Endothelial cell of umbilical vein (primary cell): ENCODE data around the gene HIRA. TPM values are rescaled to one million over a fixed set of nuclear protein-coding genes. Genes with fewer than 3 reads are reported as not detected.
"Not testable (repeated sequence)": the region's sequence is repeated elsewhere in the genome, so short reads cannot be mapped to it uniquely, and the experiment has no call there.

Experiments used
- BruUV-seq: library from RNA; stranded (reverse); fragments of 400-500 nt; replicated peaks from 2 replicates; lab custom pipeline; 2021; lab: Mats Ljungman, UMichigan
- CTCF ChIA-PET: fragments of 300-600, 350-600 bp; sonication (Branson Sonifier 250); formaldehyde crosslinking; loops from one replicate; lab custom pipeline; 2021; ENCODE audit warnings: antibody characterized with exemption, inconsistent platforms; lab: Charles Lee
- POLR2A ChIA-PET: fragments of 300-600, 350-600 bp; sonication (Branson Sonifier 250); formaldehyde crosslinking; loops from one replicate; lab custom pipeline; 2021; ENCODE audit warnings: antibody characterized with exemption, inconsistent platforms; lab: Charles Lee
- DNase-seq: peaks from one replicate; pipeline ENCODE4 v3.0.0-alpha.2; 2011; ENCODE audit warnings: low read depth, low spot score
- FAIRE-seq: peaks from 2 replicates; lab custom pipeline; 2011; peaks lifted over from hg19 to GRCh38; lab: Jason Lieb, UNC
- H2AFZ ChIP-seq: 2 replicates; pipeline ENCODE4 v1.6.0; 2012; ENCODE audit warnings: low read depth, low read length, control low read depth, inconsistent platforms
- H3K27ac ChIP-seq: 2 replicates; pipeline ENCODE4 v1.5.1; 2011; ENCODE audit warnings: low read depth, mild to moderate bottlenecking, control low read depth, low read length, moderate library complexity; ENCODE audit not compliant: insufficient read depth
- H3K27me3 ChIP-seq, 2 experiments: 2 replicates each; pipeline versions ENCODE4 v1.6.0 to v1.6.1; 2011; ENCODE audit warnings: low read length in 2 of 2, mixed read lengths in 1 of 2; ENCODE audit not compliant: control insufficient read depth in 2 of 2, insufficient read depth in 2 of 2
- H3K36me3 ChIP-seq, 2 experiments: 2 replicates in 1 of 2; 3 replicates in 1 of 2; pipeline ENCODE4 v1.5.1; 2011; ENCODE audit warnings: low read length in 2 of 2, mild to moderate bottlenecking in 1 of 2, moderate library complexity in 1 of 2; ENCODE audit not compliant: control insufficient read depth in 2 of 2, insufficient read depth in 2 of 2; ENCODE audit errors: extremely low read depth in 1 of 2
- H3K4me1 ChIP-seq: 3 replicates; pipeline ENCODE4 v1.5.1; 2011; ENCODE audit warnings: mild to moderate bottlenecking, low read length; ENCODE audit not compliant: control insufficient read depth, insufficient read depth; ENCODE audit errors: extremely low read depth
- H3K4me2 ChIP-seq: 2 replicates; pipeline ENCODE4 v1.6.1; 2011; ENCODE audit warnings: low read length, control low read depth, mixed read lengths; ENCODE audit not compliant: insufficient read depth
- H3K4me3 ChIP-seq, 3 experiments: fragments of 200-600 bp in 1 of 3; sonication (generic), shearing (Covaris generic) in 1 of 3; replicated peaks in 1 of 3; 2 replicates each; pipeline ENCODE4 v1.5.1; 2011 to 2016; ENCODE audit warnings: control low read depth in 3 of 3, low read length in 3 of 3, mild to moderate bottlenecking in 2 of 3, inconsistent platforms in 1 of 3, low read depth in 1 of 3, moderate library complexity in 1 of 3; ENCODE audit not compliant: insufficient read depth in 1 of 3
- H3K79me2 ChIP-seq: 2 replicates; pipeline ENCODE4 v1.6.0; 2012; ENCODE audit warnings: low read length, inconsistent platforms; ENCODE audit not compliant: control insufficient read depth, insufficient read depth
- H3K9ac ChIP-seq: replicated peaks from 2 replicates; pipeline ENCODE3; 2011; ENCODE audit warnings: low read length, control low read depth; ENCODE audit not compliant: insufficient read depth; ENCODE audit errors: extremely low read depth
- H3K9me1 ChIP-seq: replicated peaks from 3 replicates; pipeline ENCODE4 v1.6.0; 2011; ENCODE audit warnings: mild to moderate bottlenecking, low read length; ENCODE audit not compliant: control insufficient read depth, insufficient read depth; ENCODE audit errors: extremely low read depth
- H3K9me3 ChIP-seq: replicated peaks from 2 replicates; pipeline ENCODE4 v1.5.1; 2012; ENCODE audit warnings: low read length, inconsistent platforms; ENCODE audit not compliant: control insufficient read depth, insufficient read depth
- H4K20me1 ChIP-seq: replicated peaks from 2 replicates; pipeline ENCODE3; 2011; ENCODE audit warnings: mild to moderate bottlenecking, low read length; ENCODE audit not compliant: control insufficient read depth, insufficient read depth; ENCODE audit errors: extremely low read depth
- JUN ChIP-seq: IDR thresholded peaks from 2 replicates; pipeline ENCODE4 v1.6.1; 2011; ENCODE audit warnings: borderline replicate concordance, low read depth; ENCODE audit not compliant: insufficient read length, insufficient read depth
- POLR2A ChIP-seq: IDR thresholded peaks from 2 replicates; pipeline ENCODE4 v1.6.1; 2012; ENCODE audit warnings: low read depth, mild to moderate bottlenecking, control low read depth, low read length
- POLR2AphosphoS5 ChIP-seq: IDR thresholded peaks from 2 replicates; pipeline ENCODE4 v1.6.1; 2012; ENCODE audit warnings: low read depth, mild to moderate bottlenecking, control low read depth, low read length, moderate library complexity; ENCODE audit not compliant: insufficient read depth
- dilution Hi-C: fragments of 300-500 bp; cut with MboI; formaldehyde crosslinking; loops from one replicate; pipeline ENCODE4 v1.15.0; 2019; ENCODE audit warnings: low sequenced_read_pairs; ENCODE audit not compliant: extremely low pct_ligation_motif_present
- intact Hi-C: fragments of 100-400 bp; cut with micrococcal nuclease; formaldehyde crosslinking; loops from one replicate; pipeline ENCODE4 v1.10.0; 2022
- polyA plus RNA-seq, 4 experiments: library from polyadenylated mRNA; depleted of rRNA in 3 of 4; stranded (reverse) in 3 of 4; unstranded in 1 of 4; fragments of >200 nt; gene quantifications; 2 replicates each; pipeline versions ENCODE4 v1.2.1 to v1.2.3, GENCODE V29; 2011 to 2012; ENCODE audit warnings: missing spikeins in 1 of 4
- total RNA-seq: library from RNA; stranded (reverse); gene quantifications from 2 replicates; pipeline ENCODE4 v1.2.3, GENCODE V29; 2021

The HIRA gene
- total and polyA plus RNA-seq, 2 donors (not counting 3 experiments of a cell fraction or from before 2014, with no cell fraction given): 17.3 to 27.7 TPM

DNA sequence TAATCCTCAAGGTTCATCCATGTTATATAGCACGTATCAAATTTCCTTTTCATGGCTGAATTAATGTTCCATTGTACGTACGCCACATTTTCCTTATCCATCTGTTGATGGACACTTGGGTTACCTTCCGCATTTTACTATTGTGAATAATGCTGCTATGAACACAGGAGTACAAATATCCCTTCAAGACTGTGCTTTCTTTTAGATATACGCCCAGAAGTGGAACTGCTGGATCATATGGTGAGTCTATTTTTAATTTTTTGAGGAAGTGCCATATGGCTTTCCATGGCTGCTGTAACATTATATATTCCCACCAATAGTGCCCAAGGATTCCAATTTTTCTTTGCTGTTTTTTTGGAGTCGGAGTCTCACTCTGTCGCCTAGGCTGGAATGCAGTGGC is 6.8 kb upstream of the HIRA start:
- DNase-seq (no peak), FAIRE-seq (no peak)
- H3K9me3 ChIP-seq: no peaks in the 10 kb centered on the region
- dilution Hi-C loops: no loop called here
- no peaks in the 10 kb centered on the region for H3K9me1 ChIP-seq
- ChIA-PET CTCF (no interaction called here), POLR2A (no interaction called here)
- H3K9ac ChIP-seq: no peak overlapping the region
- no peak overlapping the region for H3K4me3 ChIP-seq
- H3K4me1 ChIP-seq: peaks cover 3% of the 10 kb centered on the region
- no TSS peak for BruUV-seq
- no peak overlapping the region for H3K27ac ChIP-seq
- intact Hi-C loops: no loop called here
- H3K36me3 ChIP-seq: peaks cover 5 to 8% of the 10 kb centered on the region in 2 experiments
- H3K27me3 ChIP-seq: no peaks in the 10 kb centered on the region
- TF ChIP-seq JUN (no peak), POLR2A (no peak), POLR2AphosphoS5 (no peak)
- no peak overlapping the region for H2AFZ ChIP-seq
- H3K4me2 ChIP-seq: no peak overlapping the region
- peaks cover 22% of the 10 kb centered on the region for H3K79me2 ChIP-seq
- H4K20me1 ChIP-seq: no peaks in the 10 kb centered on the region

- FAIRE-seq, BruUV-seq, CTCF ChIA-PET, intact Hi-C loops, H4K20me1 ChIP-seq, H3K4me2 ChIP-seq, dilution Hi-C loops, H3K9me1 ChIP-seq, H3K4me1 ChIP-seq, H3K9me3 ChIP-seq, H3K9ac ChIP-seq, POLR2A ChIA-PET, H2AFZ ChIP-seq, H3K27ac ChIP-seq, DNase-seq, H3K4me3 ChIP-seq, H3K36me3 ChIP-seq, H3K27me3 ChIP-seq: not testable (repeated sequence)
- peaks cover 13% of the 10 kb centered on the region for H3K79me2 ChIP-seq
Observed at GRCh38 chr22:19436444-19437161, 5.1 kb upstream of the HIRA start.
